GM12878 (cell line): ENCODE measurements around the gene COX5A. TPM values are rescaled to one million over a fixed set of nuclear protein-coding genes. Genes with fewer than 3 reads are reported as not detected.

Experiments
- ATF7 ChIP-seq: fragments of 450-650 bp; IDR thresholded peaks from 2 replicates; pipeline ENCODE4 v1.6.1; 2016; ENCODE audit warnings: low read depth, mild to moderate bottlenecking
- CBX3 ChIP-seq: fragments of 200-600 bp; sonication (generic); IDR thresholded peaks from 2 replicates; pipeline ENCODE4 v1.6.1; 2016; ENCODE audit warnings: low read depth, borderline replicate concordance
- CBX5 ChIP-seq: sonication (generic); IDR thresholded peaks from 2 replicates; pipeline ENCODE4 v1.6.1; 2016; ENCODE audit warnings: low read depth, moderate library complexity, mild to moderate bottlenecking, inconsistent platforms
- CHD2 ChIP-seq: IDR thresholded peaks from 2 replicates; pipeline ENCODE4 v1.6.1; 2011; ENCODE audit warnings: low read depth, low read length, improper control_type of control experiment, borderline replicate concordance
- CREB1 ChIP-seq: IDR thresholded peaks from 2 replicates; pipeline ENCODE4 v1.6.1; 2012; ENCODE audit warnings: low read depth, mild to moderate bottlenecking, inconsistent platforms
- EP300 ChIP-seq, 2 experiments: fragments of 150-350 bp in 1 of 2; IDR thresholded peaks; 2 replicates each; pipeline ENCODE4 v1.6.1; 2011 to 2012; ENCODE audit warnings: low read depth in 2 of 2, low read length in 2 of 2, borderline replicate concordance in 1 of 2, improper control_type of control experiment in 1 of 2, inconsistent platforms in 1 of 2; ENCODE audit not compliant: control insufficient read depth in 1 of 2
- ETV6 ChIP-seq, 2 experiments: fragments of 450-650 bp in 1 of 2; IDR thresholded peaks in 1 of 2; conservative IDR thresholded peaks in 1 of 2; 2 replicates each; pipeline ENCODE4 v1.6.1; 2014; ENCODE audit warnings: antibody characterized with exemption in 1 of 2, borderline replicate concordance in 1 of 2, low read depth in 1 of 2, mild to moderate bottlenecking in 1 of 2, moderate library complexity in 1 of 2
- HDGF ChIP-seq: fragments of 450-650 bp; IDR thresholded peaks from 2 replicates; pipeline ENCODE4 v1.6.1; 2016; ENCODE audit warnings: antibody characterized with exemption
- KLF5 ChIP-seq: fragments of 450-650 bp; IDR thresholded peaks from 2 replicates; pipeline ENCODE4 v1.6.1; 2014; ENCODE audit warnings: mild to moderate bottlenecking; ENCODE audit not compliant: partially characterized antibody
- PKNOX1 ChIP-seq: fragments of 450-650 bp; IDR thresholded peaks from 2 replicates; pipeline ENCODE4 v1.6.1; 2016; ENCODE audit warnings: mild to moderate bottlenecking
- RFX5 ChIP-seq: IDR thresholded peaks from 2 replicates; pipeline ENCODE4 v1.6.1; 2011; ENCODE audit warnings: low read depth, low read length, improper control_type of control experiment
- SIN3A ChIP-seq: IDR thresholded peaks from 2 replicates; pipeline ENCODE4 v1.6.1; 2012; ENCODE audit warnings: low read depth, low read length, improper control_type of control experiment
- SIX5 ChIP-seq: IDR thresholded peaks from 2 replicates; pipeline ENCODE4 v1.6.1; 2011; ENCODE audit warnings: mild to moderate bottlenecking, low read depth, low read length, moderate library complexity; ENCODE audit not compliant: severe bottlenecking
- SMARCA5 ChIP-seq: fragments of 450-650 bp; IDR thresholded peaks from 2 replicates; pipeline ENCODE4 v1.6.1; 2017; ENCODE audit warnings: mild to moderate bottlenecking
- SPI1 ChIP-seq: IDR thresholded peaks from 2 replicates; pipeline ENCODE4 v1.6.1; 2011; ENCODE audit warnings: low read depth, mild to moderate bottlenecking, low read length, moderate library complexity, borderline replicate concordance; ENCODE audit not compliant: insufficient read depth
- SRF ChIP-seq, 2 experiments: IDR thresholded peaks; 2 replicates each; pipeline ENCODE4 v1.6.1; 2011; ENCODE audit warnings: low read depth in 2 of 2, low read length in 2 of 2, mild to moderate bottlenecking in 1 of 2, moderate library complexity in 1 of 2
- STAT3 ChIP-seq: IDR thresholded peaks from 2 replicates; pipeline ENCODE4 v1.6.1; 2011; ENCODE audit warnings: low read depth, low read length, improper control_type of control experiment
- TAF1 ChIP-seq: IDR thresholded peaks from 2 replicates; pipeline ENCODE4 v1.6.1; 2011; ENCODE audit warnings: mild to moderate bottlenecking, low read depth, low read length, borderline replicate concordance
- TARDBP ChIP-seq: IDR thresholded peaks from 2 replicates; pipeline ENCODE4 v1.6.1; 2016; ENCODE audit warnings: borderline replicate concordance
- TBL1XR1 ChIP-seq: IDR thresholded peaks from 2 replicates; pipeline ENCODE4 v1.6.1; 2012; ENCODE audit warnings: low read depth, low read length, improper control_type of control experiment
- TCF12 ChIP-seq: IDR thresholded peaks from 2 replicates; pipeline ENCODE4 v1.6.1; 2011; ENCODE audit warnings: low read depth, mild to moderate bottlenecking, low read length
- TCF3 ChIP-seq: IDR thresholded peaks from 2 replicates; pipeline ENCODE4 v1.6.1; 2012; ENCODE audit warnings: low read depth, mild to moderate bottlenecking, low read length, borderline replicate concordance; ENCODE audit not compliant: insufficient read depth
- WRNIP1 ChIP-seq: IDR thresholded peaks from 2 replicates; pipeline ENCODE4 v1.6.1; 2011; ENCODE audit warnings: low read depth, low read length, improper control_type of control experiment, borderline replicate concordance
- YY1 ChIP-seq: IDR thresholded peaks from 2 replicates; pipeline ENCODE4 v1.6.1; 2011; ENCODE audit warnings: low read depth, mild to moderate bottlenecking, low read length
- ZNF622 ChIP-seq: fragments of 450-650 bp; IDR thresholded peaks from 2 replicates; pipeline ENCODE4 v1.6.1; 2017; ENCODE audit warnings: mild to moderate bottlenecking, inconsistent platforms
- ZNF687 ChIP-seq: fragments of 450-650 bp; IDR thresholded peaks from 2 replicates; pipeline ENCODE4 v1.6.1; 2017; ENCODE audit warnings: mild to moderate bottlenecking, moderate library complexity
- polyA plus RNA-seq, 11 experiments: library from polyadenylated mRNA; depleted of rRNA in 4 of 11; unstranded in 6 of 11; stranded (reverse) in 5 of 11; fragments of >200 nt; fragmentation: Nextera tagmentation in 4 of 11; fragmentation: Illumina TruSeq in 1 of 11; extraction: Ambion mirVana in 4 of 11; extraction: Trizol in 1 of 11; gene quantifications; 1 replicate in 1 of 11; 2 replicates in 10 of 11; pipeline versions ENCODE4 v1.2.1 to v1.2.3, GENCODE V29; 2011 to 2016; ENCODE audit warnings: inconsistent platforms in 2 of 11, missing spikeins in 2 of 11, low read depth in 1 of 11
- total RNA-seq, 4 experiments: library from RNA; depleted of rRNA in 3 of 4; stranded (reverse); fragments of >200 nt in 3 of 4; fragmentation: Illumina TruSeq in 1 of 4; extraction: Trizol in 1 of 4; gene quantifications; 2 replicates each; pipeline versions ENCODE4 v1.2.1 to v1.2.3, GENCODE V29; 2013 to 2021

Gene COX5A
- total and polyA plus RNA-seq, 10 of the 15 experiments (the other 5 are each of a cell fraction or from before 2014, with no cell fraction given) = 84.5 to 1,218 (median 392) TPM

GRCh38 chr15:74950078-74950908 lies 12.4 kb upstream of the COX5A start (continued):
- TF ChIP-seq YY1 (0 out of 2 replicates have a peak, but pooled peaks have one; percentile 50), STAT3 (no peak), ZNF622 (no peak), CBX3 (no peak), TARDBP (no peak), CBX5 (no peak), RFX5 (no peak), SPI1 (no peak), KLF5 (no peak), CHD2 (no peak), ZNF687 (no peak), TCF3 (no peak), ATF7 (no peak), CREB1 (no peak), TAF1 (no peak), EP300 (IDR thresholded peaks at IDR 0.05; ENCODE audit: borderline replicate concordance in 1 of 2, control insufficient read depth in 1 of 2, low read depth in 2 of 2, low read length in 2 of 2) (no peak), HDGF (no peak), WRNIP1 (no peak), SIN3A (no peak), ETV6 (conservative IDR thresholded peaks at IDR 0.05 in 1 of 2, IDR thresholded peaks at IDR 0.05 in 1 of 2; ENCODE audit: borderline replicate concordance in 1 of 2, low read depth in 1 of 2) (no peak), PKNOX1 (peak; percentile 31), SRF (IDR thresholded peaks at IDR 0.05; ENCODE audit: low read depth in 2 of 2, low read length in 2 of 2) (no peak), SIX5 (no peak), SMARCA5 (peak; percentile 20; the same call in 1 of the 2 replicates), TCF12 (no peak), TBL1XR1 (no peak)
